ENCODE results near the gene SHISA5. TPM values are rescaled to one million over a fixed set of nuclear protein-coding genes. Genes with fewer than 3 reads are reported as not detected.

Gene SHISA5
- total and polyA plus RNA-seq, 4 donors = 40.7 to 104 (median 75.8) TPM

GRCh38 chr3:48428572-48429316 lies 75.2 kb downstream of the SHISA5 start:
- H3K9me3 ChIP-seq (ENCODE audit: control insufficient read depth in 4 of 4, low read length in 3 of 4) = no peaks in the 10 kb centered on the region
- H3K9ac ChIP-seq (ENCODE audit: low read depth in 1 of 2, low read length in 2 of 2) = peak overlapping the region; percentile 19 to 72
- TF ChIP-seq CTCF (IDR thresholded peaks at IDR 0.05; ENCODE audit: low read depth, low read length, missing input control) = no peak
- no peak for TF ChIP-seq HNF4G (IDR thresholded peaks at IDR 0.05)
- TF ChIP-seq FOXA2 (IDR thresholded peaks at IDR 0.05) = no peak
- no peak for TF ChIP-seq RAD21 (IDR thresholded peaks at IDR 0.05)
- no peak for TF ChIP-seq NR2F2 (IDR thresholded peaks at IDR 0.05)
- TF ChIP-seq, protein P1, sequence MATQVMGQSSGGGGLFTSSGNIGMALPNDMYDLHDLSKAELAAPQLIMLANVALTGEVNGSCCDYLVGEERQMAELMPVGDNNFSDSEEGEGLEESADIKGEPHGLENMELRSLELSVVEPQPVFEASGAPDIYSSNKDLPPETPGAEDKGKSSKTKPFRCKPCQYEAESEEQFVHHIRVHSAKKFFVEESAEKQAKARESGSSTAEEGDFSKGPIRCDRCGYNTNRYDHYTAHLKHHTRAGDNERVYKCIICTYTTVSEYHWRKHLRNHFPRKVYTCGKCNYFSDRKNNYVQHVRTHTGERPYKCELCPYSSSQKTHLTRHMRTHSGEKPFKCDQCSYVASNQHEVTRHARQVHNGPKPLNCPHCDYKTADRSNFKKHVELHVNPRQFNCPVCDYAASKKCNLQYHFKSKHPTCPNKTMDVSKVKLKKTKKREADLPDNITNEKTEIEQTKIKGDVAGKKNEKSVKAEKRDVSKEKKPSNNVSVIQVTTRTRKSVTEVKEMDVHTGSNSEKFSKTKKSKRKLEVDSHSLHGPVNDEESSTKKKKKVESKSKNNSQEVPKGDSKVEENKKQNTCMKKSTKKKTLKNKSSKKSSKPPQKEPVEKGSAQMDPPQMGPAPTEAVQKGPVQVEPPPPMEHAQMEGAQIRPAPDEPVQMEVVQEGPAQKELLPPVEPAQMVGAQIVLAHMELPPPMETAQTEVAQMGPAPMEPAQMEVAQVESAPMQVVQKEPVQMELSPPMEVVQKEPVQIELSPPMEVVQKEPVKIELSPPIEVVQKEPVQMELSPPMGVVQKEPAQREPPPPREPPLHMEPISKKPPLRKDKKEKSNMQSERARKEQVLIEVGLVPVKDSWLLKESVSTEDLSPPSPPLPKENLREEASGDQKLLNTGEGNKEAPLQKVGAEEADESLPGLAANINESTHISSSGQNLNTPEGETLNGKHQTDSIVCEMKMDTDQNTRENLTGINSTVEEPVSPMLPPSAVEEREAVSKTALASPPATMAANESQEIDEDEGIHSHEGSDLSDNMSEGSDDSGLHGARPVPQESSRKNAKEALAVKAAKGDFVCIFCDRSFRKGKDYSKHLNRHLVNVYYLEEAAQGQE (IDR thresholded peaks at IDR 0.05) = peak; percentile 54
- TF ChIP-seq MAX (IDR thresholded peaks at IDR 0.05) = no peak
- TF ChIP-seq FOXA1 (IDR thresholded peaks at IDR 0.05) = no peak
- TF ChIP-seq, protein P2, sequence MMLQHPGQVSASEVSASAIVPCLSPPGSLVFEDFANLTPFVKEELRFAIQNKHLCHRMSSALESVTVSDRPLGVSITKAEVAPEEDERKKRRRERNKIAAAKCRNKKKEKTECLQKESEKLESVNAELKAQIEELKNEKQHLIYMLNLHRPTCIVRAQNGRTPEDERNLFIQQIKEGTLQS (IDR thresholded peaks at IDR 0.05) = no peak
- TF ChIP-seq, protein P3, sequence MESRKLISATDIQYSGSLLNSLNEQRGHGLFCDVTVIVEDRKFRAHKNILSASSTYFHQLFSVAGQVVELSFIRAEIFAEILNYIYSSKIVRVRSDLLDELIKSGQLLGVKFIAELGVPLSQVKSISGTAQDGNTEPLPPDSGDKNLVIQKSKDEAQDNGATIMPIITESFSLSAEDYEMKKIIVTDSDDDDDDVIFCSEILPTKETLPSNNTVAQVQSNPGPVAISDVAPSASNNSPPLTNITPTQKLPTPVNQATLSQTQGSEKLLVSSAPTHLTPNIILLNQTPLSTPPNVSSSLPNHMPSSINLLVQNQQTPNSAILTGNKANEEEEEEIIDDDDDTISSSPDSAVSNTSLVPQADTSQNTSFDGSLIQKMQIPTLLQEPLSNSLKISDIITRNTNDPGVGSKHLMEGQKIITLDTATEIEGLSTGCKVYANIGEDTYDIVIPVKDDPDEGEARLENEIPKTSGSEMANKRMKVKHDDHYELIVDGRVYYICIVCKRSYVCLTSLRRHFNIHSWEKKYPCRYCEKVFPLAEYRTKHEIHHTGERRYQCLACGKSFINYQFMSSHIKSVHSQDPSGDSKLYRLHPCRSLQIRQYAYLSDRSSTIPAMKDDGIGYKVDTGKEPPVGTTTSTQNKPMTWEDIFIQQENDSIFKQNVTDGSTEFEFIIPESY (IDR thresholded peaks at IDR 0.05) = no peak
- TF ChIP-seq SP1 (IDR thresholded peaks at IDR 0.05) = peak; percentile 71
- TF ChIP-seq EGR1 (IDR thresholded peaks at IDR 0.05; ENCODE audit: low read depth in 2 of 2) = no peak
- TF ChIP-seq YY1 (IDR thresholded peaks at IDR 0.05) = peak; percentile 82
- TF ChIP-seq RXRA (IDR thresholded peaks at IDR 0.05) = peak; percentile 70 to 75
- peak; percentile 40 to 53 for TF ChIP-seq HNF4A (conservative IDR thresholded peaks at IDR 0.05)
- TF ChIP-seq TAF1 (conservative IDR thresholded peaks at IDR 0.05) = no peak
- TF ChIP-seq GABPA (IDR thresholded peaks at IDR 0.05 in 1 of 2, conservative IDR thresholded peaks at IDR 0.05 in 1 of 2) = peak in 1 of 2 donors; percentile 50
- TF ChIP-seq JUND (IDR thresholded peaks at IDR 0.05) = peak in 1 of 2 donors; percentile 8
- H3K4me1 ChIP-seq (ENCODE audit: control insufficient read depth in 4 of 4, insufficient read depth in 4 of 4, low read length in 3 of 4) = peaks cover 34 to 70% (median 55%) of the 10 kb centered on the region in 4 donors
- 2% methylated on average over 60 of the region's 60 CpGs for WGBS
- peak overlapping the region; percentile 89 to 91 for H3K27ac ChIP-seq (ENCODE audit: low read depth in 1 of 2, low read length in 2 of 2)
- peaks cover 0 to 6% (median 0%) of the 10 kb centered on the region in 4 donors for H3K36me3 ChIP-seq (ENCODE audit: control insufficient read depth in 4 of 4, insufficient read depth in 3 of 4, low read depth in 1 of 4, low read length in 3 of 4)
- no peaks in the 10 kb centered on the region for H3K27me3 ChIP-seq (ENCODE audit: control insufficient read depth in 4 of 4, insufficient read depth in 4 of 4, low read length in 3 of 4)
- peak; percentile 65 for DNase-seq (ENCODE audit: low spot score)
- peak overlapping the region; percentile 52 to 81 (median 80) for H3K4me3 ChIP-seq (ENCODE audit: low read depth in 1 of 3, low read length in 3 of 3)
